ENCODE results near the gene SPIRE2.
"Not testable (repeated sequence)": the region's sequence is repeated elsewhere in the genome, so short reads cannot be mapped to it uniquely, and the experiment has no call there.

The SPIRE2 gene

DNA sequence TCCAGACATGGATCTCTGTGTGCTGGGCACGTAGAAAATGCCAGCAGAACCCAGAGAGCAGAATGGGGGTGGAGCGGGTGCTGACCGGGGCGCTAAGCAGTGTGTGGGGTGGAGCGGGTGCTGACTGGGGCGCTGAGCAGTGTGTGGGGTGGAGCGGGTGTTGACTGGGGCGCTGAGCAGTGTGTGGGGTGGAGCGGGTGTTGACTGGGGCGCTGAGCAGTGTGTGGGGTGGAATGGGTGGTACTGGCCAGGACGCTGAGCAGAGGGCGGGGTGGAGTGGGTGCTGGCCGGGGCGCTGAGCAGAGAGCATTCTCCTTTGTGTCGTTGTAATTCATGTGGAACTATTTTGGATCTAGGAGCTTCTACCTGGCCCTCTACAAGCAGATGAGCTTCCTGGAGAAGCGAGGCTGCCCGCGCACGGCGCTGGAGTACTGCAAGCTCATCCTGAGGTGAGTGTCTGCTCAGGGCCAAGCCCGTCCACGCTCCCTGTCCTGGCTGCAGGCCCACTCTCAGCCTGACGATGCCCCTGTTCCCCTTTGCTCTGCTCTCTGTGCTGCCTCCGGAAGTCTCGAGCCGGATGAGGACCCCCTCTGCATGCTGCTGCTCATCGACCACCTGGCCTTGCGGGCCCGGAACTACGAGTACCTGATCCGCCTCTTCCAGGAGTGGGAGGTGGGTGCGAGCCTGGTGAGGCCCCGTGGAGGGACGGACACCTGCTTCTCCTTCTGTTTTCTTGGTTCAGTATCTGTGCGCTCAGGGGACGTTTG lies 70.1 kb downstream of the SPIRE2 start:
- no peak for DNase-seq (ENCODE audit: low spot score)

DNA sequence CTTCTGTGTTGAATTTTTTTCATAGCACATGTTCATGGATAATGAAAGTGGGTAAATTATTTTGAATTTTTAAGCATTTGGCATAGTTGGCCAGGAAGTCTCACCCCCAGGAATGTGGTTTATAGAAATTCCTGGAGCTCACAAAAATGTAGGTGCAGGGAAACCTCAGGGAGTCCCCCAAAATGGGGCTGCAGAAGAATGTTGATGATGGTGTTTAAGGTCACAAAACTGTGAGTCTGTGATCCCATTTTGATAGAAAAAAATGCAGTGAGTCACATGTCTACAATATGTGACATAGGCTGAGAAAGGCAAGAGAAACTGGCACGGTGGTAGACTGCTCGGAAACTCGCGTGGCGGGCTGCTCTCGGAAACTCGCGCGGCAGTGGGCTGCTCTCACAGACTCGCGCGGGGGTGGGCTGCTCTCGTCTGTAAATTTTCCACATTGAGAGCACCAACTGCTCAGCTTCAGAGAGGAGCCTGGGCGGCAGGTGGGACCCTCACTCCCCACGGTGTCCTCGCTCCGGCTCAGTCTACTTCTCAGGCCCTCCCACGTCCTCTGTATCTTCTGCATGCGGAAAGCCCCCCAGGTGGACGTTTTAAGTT lies 71.7 kb downstream of the SPIRE2 start:
- DNase-seq (ENCODE audit: low spot score), result no peak

DNA sequence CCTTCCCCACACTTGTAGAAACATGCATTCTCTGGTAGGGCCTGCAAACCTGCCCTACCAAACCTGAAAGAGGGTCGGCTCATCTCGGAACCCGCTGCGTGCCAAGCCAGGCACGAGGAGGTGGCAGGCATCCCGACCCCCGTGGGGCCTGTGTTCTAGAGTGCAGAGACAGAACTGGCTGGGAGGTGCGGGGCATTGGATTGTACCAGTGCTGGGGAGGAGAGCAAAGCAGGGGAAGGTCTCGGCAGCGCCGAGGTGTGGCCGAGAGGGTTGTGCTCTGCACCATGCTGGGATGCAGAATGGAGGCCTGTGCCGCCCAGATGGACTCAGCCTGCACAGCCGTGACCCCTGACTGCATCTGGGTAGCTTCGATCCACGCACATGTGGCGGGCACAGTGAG lies 72.6 kb downstream of the SPIRE2 start:
- no peak for DNase-seq (ENCODE audit: low spot score)

DNA sequence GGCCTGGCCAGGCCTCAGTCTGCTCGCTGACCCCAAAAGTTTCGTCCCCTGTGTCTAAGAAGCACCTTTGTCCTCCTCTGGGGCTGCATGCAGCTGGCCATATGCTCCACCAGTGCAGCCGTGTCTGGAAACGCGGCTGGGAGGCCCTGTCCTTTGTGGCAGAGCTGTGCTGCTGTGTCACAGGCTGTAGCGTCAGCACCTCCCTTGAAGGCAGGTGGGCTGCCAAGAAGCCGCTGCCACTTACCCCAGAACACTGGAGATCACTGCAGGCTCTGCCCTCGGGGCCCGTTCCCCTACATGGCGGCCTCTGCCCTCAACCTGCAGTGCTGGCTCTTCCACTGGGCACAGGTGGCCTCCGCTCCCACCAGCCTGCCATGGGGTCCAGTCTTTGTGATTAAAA lies 74.7 kb downstream of the SPIRE2 start:
- no peak for DNase-seq (ENCODE audit: low spot score)

- DNase-seq (ENCODE audit: low spot score), result no peak
These were observed 75.7 kb downstream of the SPIRE2 start for GRCh38 chr16:89903908-89904515.

GRCh38 chr16:89904606-89905510 lies 76.6 kb downstream of the SPIRE2 start:
- DNase-seq (ENCODE audit: low spot score), result no peak

DNA sequence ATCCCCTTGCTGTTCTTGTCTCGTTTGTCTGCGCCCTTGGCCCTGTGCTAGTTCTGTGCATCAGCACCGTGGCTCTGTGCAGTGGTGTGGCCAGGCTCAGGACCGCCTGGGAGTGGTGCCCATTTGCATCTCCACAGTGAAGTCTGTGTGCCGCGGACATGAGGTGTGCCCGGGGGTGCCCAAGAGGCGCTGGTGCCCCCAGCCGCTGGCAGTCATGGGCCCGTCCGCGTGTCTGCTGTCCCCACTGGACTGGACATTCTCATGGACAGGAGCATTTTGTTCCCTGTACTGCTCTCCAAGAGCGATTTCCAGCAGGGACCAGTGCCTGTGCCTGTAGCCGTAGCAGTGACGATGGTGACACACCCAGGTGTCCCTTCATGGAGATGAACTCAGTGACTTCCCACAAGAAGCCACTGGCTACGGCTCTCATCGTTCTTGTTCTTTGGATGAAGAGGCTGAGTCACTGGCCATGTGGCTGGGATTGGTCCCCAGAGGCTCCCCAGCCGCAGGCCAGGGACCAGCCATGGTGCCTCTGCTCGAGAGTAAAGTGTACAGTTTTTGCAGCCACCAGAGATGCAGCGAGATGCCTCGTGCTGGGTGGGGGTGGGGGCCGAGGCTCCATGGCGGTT lies 77.3 kb downstream of the SPIRE2 start:
- DNase-seq (ENCODE audit: low spot score), result no peak

DNA sequence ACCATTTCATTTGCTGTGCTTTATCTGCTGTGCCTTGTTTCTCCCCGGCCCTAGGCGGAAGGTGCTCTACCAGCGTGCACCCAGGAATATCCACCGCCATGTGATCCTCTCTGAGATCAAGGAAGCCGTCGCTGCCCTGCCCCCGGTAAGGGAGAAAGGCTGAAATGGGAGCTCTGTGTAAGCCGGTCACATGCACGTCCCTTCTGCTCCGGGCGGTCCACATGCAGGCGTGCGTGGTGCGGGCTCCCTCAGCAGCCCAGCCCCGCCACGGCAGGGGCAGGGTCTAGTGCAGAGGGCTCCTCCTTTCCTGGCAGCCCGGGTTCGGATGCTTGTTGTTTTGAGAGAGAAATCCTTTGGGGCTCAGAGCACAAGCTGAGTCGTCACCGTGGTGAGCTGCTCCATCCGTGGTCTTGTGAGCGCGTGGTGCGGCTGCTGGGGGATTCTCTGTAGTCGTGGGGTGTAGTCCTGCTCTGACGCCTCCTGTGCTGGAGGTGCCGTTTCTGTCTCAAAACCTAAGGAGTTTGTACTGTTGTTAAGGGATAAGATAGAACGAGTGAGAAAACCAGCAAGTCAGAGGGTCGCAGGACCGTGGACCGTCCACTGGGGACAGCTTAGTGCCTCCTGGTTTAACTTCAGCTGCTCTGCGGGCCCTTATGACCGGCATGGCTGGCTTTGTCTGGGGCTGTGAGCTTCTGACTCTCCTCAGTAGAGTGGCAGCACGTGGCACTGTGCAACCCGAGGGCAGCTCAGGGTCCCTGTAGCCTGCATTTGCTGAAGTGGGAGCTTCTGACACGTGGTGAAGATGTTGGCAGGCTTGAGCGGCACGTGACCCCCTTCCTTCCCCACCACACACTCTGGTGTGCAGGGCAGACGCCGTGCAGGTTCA lies 78.1 kb downstream of the SPIRE2 start:
- no peak for DNase-seq (ENCODE audit: low spot score)

DNA sequence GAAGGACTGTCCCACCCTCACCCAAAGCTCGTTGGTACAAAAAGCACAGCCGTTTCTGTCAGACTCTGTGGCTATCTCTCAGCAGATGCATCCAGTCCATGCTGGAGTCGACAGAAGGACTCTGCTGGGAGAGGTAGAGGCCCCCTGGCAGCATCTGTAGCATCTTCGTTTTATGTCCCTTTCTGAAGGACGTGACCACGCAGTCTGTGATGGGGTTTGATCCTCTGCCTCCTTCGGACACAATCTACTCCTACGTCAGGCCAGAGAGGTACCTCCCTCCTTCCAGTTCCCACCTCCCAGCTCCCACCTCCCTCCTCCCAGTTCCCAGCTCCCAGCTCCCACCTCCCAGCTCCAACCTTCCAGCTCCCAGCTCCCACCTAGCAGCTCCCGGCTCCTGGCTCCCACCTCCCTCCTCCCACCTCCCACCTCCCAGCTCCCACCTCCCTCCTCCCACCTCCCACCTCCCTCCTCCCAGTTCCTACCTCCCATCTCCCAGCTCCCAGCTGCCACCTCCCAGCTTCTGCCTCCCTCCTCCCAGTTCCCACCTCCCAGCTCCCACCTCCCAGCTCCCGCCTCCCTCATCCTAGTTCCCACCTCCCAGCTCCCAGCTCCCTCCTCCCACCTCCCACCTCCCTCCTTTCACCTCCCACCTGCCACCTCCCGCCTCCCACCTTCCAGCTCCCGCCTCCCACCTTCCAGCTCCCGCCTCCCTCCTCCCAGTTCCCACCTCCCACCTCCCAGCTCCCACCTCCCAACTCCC lies 79.0 kb downstream of the SPIRE2 start:
- DNase-seq (ENCODE audit: low spot score), result no peak

DNA sequence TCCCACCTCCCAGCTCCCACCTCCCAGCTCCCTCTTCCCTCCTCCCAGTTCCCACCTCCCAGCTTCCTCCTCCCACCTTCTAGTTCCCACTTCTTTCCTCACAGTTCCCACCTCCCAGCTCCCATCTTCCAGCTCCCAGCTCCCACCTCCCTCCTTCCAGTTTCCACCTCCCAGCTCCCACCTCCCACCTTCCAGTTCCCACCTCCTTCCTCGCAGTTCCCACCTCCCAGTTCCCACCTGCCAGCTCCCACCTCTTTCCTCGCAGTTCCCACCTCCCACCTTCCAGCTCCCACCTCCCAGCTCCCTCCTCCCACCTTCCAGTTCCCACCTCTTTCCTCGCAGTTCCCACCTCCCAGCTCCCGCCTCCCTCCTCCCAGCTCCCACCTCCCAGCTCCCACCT lies 80.0 kb downstream of the SPIRE2 start:
- DNase-seq (ENCODE audit: low spot score), result no peak

- peak; percentile 93 for DNase-seq (ENCODE audit: low spot score)
These were observed 81.8 kb downstream of the SPIRE2 start for GRCh38 chr16:89909777-89910716.

DNA sequence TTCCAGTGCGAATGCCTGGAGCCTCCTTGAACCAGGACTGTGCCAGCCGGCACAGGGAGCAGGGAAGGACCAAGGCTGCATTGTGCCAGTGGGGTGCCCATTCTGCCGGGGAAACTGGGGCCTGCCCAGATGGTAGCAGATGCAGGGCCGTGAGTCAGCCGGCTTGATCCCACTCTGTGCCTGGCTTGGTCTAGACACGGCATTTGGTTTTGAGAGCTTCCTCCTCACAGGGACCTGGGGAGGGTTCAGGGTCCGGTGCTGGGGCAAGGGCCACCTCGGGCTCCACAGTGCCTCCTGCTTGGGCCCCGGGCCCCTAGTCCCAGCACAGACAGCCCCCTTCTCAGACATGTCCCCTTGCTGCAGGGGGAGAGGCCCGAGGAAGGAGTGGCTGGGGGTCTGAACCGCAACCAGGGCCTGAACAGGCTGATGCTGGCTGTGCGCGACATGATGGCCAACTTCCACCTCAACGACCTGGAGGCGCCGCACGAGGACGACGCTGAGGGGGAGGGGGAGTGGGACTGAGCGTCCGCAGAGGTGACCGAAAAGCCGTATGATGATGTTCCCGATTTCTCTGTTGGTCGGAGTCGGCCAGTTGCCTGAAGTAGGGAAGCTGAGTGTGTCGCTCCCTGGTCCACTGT lies 82.6 kb downstream of the SPIRE2 start:
- no peak for DNase-seq (ENCODE audit: low spot score)

- no peak for DNase-seq (ENCODE audit: low spot score)
These were observed 83.1 kb downstream of the SPIRE2 start for GRCh38 chr16:89911375-89911774.

- no peak for DNase-seq (ENCODE audit: low spot score)
These were observed 83.9 kb downstream of the SPIRE2 start for GRCh38 chr16:89912143-89912542.

DNA sequence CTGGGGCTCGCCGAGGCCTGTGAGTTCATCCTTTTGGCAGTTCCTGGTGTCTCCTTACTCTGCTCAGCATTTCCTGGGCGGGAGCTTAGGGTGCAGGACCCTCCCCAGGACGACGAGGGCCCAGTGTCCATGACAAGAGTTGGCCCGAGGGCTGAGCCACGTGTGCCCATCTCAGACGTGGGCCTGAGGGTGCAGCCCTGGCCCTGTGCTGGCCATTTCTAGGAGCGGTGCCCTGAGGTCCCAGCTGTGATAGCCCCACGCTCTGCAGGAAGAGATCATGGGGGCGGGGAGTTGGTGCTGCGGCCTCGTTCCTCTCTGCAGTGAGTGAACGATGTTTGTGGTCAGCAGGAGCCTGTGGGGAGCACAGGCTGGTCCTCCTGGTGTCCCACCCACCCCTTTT lies 84.4 kb downstream of the SPIRE2 start:
- DNase-seq (ENCODE audit: low spot score), result no peak

GRCh38 chr16:89913408-89914387 lies 85.4 kb downstream of the SPIRE2 start:
- no peak for DNase-seq (ENCODE audit: low spot score)

- DNase-seq (ENCODE audit: low spot score), result not testable (repeated sequence)
These were observed 86.5 kb downstream of the SPIRE2 start for GRCh38 chr16:89914642-89915285.
